ENCODE data around the gene TMEM52B. TPM values are rescaled to one million over a fixed set of nuclear protein-coding genes. Genes with fewer than 3 reads are reported as not detected.

TMEM52B gene
- total RNA-seq, 2 experiments from 2014 or later, result not detected

DNA sequence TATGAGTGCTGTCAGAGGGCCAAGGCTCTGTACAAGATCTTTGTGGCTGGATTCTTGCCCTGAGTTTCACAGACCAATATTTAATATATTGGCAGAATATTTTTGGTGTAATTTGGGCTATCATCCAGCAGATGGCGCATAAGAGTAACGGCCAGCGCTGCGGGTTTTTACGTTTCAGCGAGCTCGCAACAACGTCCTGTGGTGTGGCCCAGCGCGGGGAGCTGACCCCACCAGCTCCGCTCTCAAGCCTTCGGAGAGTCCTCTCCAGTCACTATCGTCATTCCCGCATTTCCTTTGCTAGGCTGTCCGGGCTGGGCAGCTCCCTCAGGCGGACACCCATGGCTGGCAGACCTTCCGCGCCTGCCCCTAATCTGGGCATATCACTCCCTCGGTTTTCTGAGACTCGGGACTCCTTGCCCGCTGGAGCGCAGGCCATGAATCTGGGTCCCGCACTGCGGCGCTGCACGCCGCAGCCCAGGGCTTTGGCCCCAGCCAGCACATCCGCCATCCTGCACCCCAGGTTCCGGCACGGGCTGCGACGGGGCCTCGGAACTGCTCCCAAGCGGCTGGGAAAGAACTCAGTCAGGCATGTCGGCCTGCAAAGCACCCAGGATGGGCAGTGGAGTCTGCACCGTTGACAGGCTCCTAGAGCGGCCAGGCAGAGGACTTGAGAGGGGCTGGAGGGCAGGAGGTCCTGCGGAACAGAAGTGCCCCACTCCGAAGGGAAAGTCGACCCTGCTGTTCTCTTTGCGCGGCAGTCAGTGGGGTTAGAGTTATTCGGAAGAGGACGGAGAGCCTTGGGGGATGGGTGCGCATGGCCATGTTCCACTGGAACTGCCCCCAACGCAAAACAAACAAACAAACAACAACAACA, 25.3 kb upstream of the TMEM52B start:
- peaks cover 12% of the 10 kb centered on the region for H3K4me1 Mint-ChIP-seq (ENCODE audit: low read depth)
- intact Hi-C loops (cut with micrococcal nuclease), result loop anchor here (1.0 to 2.0 kb wide), 4 partner anchors 37 to 409 kb away; partner anchors contain the start of gene GABARAPL1
- no peaks in the 10 kb centered on the region for H3K36me3 Mint-ChIP-seq
- ChIA-PET CTCF (interaction anchor here (0.6 to 2.5 kb wide), 38 partner anchors 8 to 621 kb away, joined by 3 to 20 read pairs (median 4); partner anchors contain the start of genes CLEC12B and OLR1), POLR2A (no interaction called here)
- H3K27ac Mint-ChIP-seq, result no peak overlapping the region
- H3K9me3 Mint-ChIP-seq, result no peaks in the 10 kb centered on the region
- H3K4me3 Mint-ChIP-seq, result peak overlapping the region; percentile 81
- peak; percentile 62 for DNase-seq
- H3K27me3 Mint-ChIP-seq, result peaks cover 26% of the 10 kb centered on the region

- H3K4me1 Mint-ChIP-seq (ENCODE audit: low read depth), result peaks cover 9% of the 10 kb centered on the region
- H3K36me3 Mint-ChIP-seq, result no peaks in the 10 kb centered on the region
- CTCF ChIA-PET, result interaction anchor here (0.6 to 1.1 kb wide), 7 partner anchors 10 to 620 kb away, joined by 3 to 5 read pairs (median 3); no protein-coding TSS in a partner anchor
- no peak overlapping the region for H3K27ac Mint-ChIP-seq
- peaks cover 24% of the 10 kb centered on the region for H3K27me3 Mint-ChIP-seq
- DNase-seq, result no peak
- peak overlapping the region; percentile 81 for H3K4me3 Mint-ChIP-seq
- intact Hi-C loops (cut with micrococcal nuclease), result no loop called here
- no peaks in the 10 kb centered on the region for H3K9me3 Mint-ChIP-seq
- POLR2A ChIA-PET, result no interaction called here
These were observed 24.7 kb upstream of the TMEM52B start for GRCh38 chr12:10154145-10154496.

DNA sequence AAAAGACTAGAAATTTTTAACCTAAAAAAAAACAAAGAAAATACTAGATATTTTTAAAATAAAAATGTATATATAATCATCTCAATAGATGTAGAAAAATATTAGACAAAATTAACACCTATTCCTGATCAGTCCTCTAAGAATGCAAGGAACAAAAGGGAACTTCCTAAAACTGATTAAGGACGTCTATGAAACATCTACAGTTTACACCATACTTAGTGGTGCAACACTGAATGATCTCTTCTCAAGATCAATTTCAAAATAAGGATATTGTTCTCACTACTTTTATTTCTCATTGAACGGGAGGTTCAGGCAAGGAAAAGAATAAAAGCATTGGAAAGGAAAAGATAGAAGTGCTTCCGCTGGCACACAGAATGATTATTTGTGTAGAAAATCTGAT, 22.9 kb upstream of the TMEM52B start:
- Mint-ChIP-seq H3K9me3 (no peaks in the 10 kb centered on the region), H3K27ac (no peak overlapping the region), H3K4me3 (no peak overlapping the region), H3K4me1 (ENCODE audit: low read depth) (peaks cover 9% of the 10 kb centered on the region), H3K27me3 (peaks cover 22% of the 10 kb centered on the region), H3K36me3 (no peaks in the 10 kb centered on the region)
- intact Hi-C loops (cut with micrococcal nuclease), result no loop called here
- ChIA-PET POLR2A (no interaction called here), CTCF (interaction anchor here (0.6 to 1.9 kb wide), 3 partner anchors 34 to 1033 kb away, joined by 3 to 6 read pairs (median 4); no protein-coding TSS in a partner anchor)
- no peak for DNase-seq

DNA sequence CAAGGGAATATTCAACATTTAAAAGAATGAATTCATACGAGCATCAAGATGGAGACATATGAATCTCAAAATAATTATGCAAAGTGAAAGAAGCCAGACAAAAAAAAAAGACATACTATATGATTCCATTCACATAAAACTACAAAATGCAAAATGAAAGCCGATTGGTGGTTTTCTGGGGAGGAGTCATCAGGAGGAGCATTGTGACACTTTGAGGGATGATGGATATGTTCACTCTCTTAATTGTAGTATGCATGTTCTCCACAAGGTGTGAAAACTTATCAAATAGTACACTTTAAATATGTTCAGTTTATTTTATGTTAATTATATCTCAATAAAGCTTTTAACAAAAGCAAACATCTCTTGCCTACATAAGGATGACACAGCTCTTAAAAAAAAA, 20.4 kb upstream of the TMEM52B start:
- Mint-ChIP-seq H3K27me3 (peaks cover 16% of the 10 kb centered on the region), H3K4me3 (no peak overlapping the region), H3K4me1 (ENCODE audit: low read depth) (peaks cover 6% of the 10 kb centered on the region), H3K27ac (no peak overlapping the region), H3K36me3 (no peaks in the 10 kb centered on the region), H3K9me3 (no peaks in the 10 kb centered on the region)
- intact Hi-C loops (cut with micrococcal nuclease), result no loop called here
- CTCF ChIA-PET, result no interaction called here
- POLR2A ChIA-PET, result no interaction called here
- no peak for DNase-seq

- H3K27ac Mint-ChIP-seq, result no peak overlapping the region
- POLR2A ChIA-PET, result no interaction called here
These were observed 19.6 kb upstream of the TMEM52B start for GRCh38 chr12:10159280-10159679.

DNA sequence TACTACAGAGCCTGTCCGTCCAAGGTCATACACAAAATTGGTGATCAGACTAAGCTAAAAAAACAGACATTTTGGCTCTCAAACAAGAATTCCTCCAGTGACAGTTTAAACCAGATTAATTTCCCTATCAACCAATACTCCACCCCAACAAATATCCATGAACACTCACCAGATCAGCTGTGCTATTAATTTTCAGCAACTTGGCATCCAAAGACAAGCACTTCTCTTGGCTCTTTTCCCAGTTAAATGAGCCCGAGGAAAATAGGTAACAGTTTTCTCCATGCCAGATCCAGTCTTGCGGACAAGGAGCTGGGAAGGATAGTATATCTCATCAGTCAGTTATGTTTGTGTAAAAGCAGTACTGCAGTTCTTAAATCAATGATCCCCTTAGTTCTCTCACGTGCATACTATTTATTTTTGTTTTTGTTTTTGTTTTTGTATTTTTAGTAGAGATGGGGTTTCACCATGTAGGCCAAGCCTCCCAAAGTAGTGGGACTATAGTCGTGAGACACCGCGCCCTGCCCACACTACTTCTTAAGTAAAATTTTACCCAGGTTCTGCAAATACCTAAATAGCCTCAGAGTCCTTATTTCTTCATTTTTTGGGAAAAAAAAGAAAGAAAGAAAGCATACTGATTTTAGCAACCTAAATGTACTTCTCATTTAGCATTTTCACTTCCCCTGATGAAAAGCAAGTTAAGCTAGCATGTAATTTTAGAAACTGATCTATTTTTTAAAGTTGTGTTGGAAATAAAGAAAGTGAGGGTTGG, 18.0 kb upstream of the TMEM52B start:
- Mint-ChIP-seq H3K4me1 (ENCODE audit: low read depth) (no peaks in the 10 kb centered on the region), H3K27ac (no peak overlapping the region), H3K36me3 (no peaks in the 10 kb centered on the region), H3K4me3 (no peak overlapping the region), H3K27me3 (peaks cover 6% of the 10 kb centered on the region), H3K9me3 (no peaks in the 10 kb centered on the region)
- intact Hi-C loops (cut with micrococcal nuclease), result no loop called here
- ChIA-PET POLR2A (interaction anchor here (0.5 kb wide), 1 partner anchor 30 kb away, joined by 3 read pairs; no protein-coding TSS in a partner anchor), CTCF (interaction anchor here (1.0 to 1.9 kb wide), 2 partner anchors 8 to 29 kb away, joined by 3 to 6 read pairs; no protein-coding TSS in a partner anchor)
- DNase-seq, result no peak

More at GRCh38 chr12:10159280-10159679, 19.6 kb upstream of the TMEM52B start:
- Mint-ChIP-seq H3K4me3 (no peak overlapping the region), H3K36me3 (no peaks in the 10 kb centered on the region), H3K9me3 (no peaks in the 10 kb centered on the region), H3K4me1 (ENCODE audit: low read depth) (peaks cover under 1% of the 10 kb centered on the region), H3K27me3 (peaks cover 8% of the 10 kb centered on the region)
- CTCF ChIA-PET, result no interaction called here
- no peak for DNase-seq
- intact Hi-C loops (cut with micrococcal nuclease), result no loop called here

GRCh38 chr12:10163084-10163483, 15.7 kb upstream of the TMEM52B start:
- CTCF ChIA-PET, result no interaction called here
- POLR2A ChIA-PET, result no interaction called here
- intact Hi-C loops (cut with micrococcal nuclease), result no loop called here
- Mint-ChIP-seq H3K27ac (no peak overlapping the region), H3K9me3 (no peaks in the 10 kb centered on the region), H3K4me3 (no peak overlapping the region), H3K4me1 (ENCODE audit: low read depth) (no peaks in the 10 kb centered on the region), H3K27me3 (peaks cover 4% of the 10 kb centered on the region), H3K36me3 (no peaks in the 10 kb centered on the region)
- no peak for DNase-seq

- no peaks in the 10 kb centered on the region for H3K9me3 Mint-ChIP-seq
- POLR2A ChIA-PET, result no interaction called here
- no peak overlapping the region for H3K27ac Mint-ChIP-seq
- H3K27me3 Mint-ChIP-seq, result peaks cover 2% of the 10 kb centered on the region
- intact Hi-C loops (cut with micrococcal nuclease), result no loop called here
- DNase-seq, result no peak
- CTCF ChIA-PET, result interaction anchor here (1.4 kb wide), 1 partner anchor 12 kb away, joined by 3 read pairs; no protein-coding TSS in a partner anchor
- H3K4me1 Mint-ChIP-seq (ENCODE audit: low read depth), result no peaks in the 10 kb centered on the region
- H3K4me3 Mint-ChIP-seq, result no peak overlapping the region
- H3K36me3 Mint-ChIP-seq, result no peaks in the 10 kb centered on the region
These were observed 13.4 kb upstream of the TMEM52B start for GRCh38 chr12:10165421-10165820.

- no peaks in the 10 kb centered on the region for H3K4me1 Mint-ChIP-seq (ENCODE audit: low read depth)
- ChIA-PET CTCF (no interaction called here), POLR2A (no interaction called here)
- intact Hi-C loops (cut with micrococcal nuclease), result no loop called here
- H3K27me3 Mint-ChIP-seq, result peaks cover 10% of the 10 kb centered on the region
- no peak for DNase-seq
- H3K4me3 Mint-ChIP-seq, result no peak overlapping the region
- no peak overlapping the region for H3K27ac Mint-ChIP-seq
- no peaks in the 10 kb centered on the region for H3K9me3 Mint-ChIP-seq
- no peaks in the 10 kb centered on the region for H3K36me3 Mint-ChIP-seq
These were observed 11.2 kb upstream of the TMEM52B start for GRCh38 chr12:10167599-10167998.

DNA sequence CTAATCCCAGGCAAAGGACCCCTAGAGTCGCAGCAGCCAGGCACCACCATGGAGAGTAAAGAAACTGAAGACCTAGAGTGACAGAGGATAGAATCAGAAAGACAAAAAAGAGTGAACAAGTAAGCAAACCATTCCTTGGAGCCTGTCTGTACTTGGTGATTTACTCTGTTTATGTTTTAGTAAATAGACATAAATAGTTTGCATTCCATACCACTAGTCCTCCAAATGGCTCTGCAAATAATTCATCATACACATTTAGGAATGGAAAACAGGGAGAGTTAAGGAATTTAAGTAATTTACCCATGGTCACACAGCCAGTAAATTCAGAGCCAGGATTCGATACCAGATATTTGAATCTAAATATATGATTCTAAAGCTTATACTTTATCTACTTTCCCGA, 9.7 kb upstream of the TMEM52B start:
- intact Hi-C loops (cut with micrococcal nuclease), result no loop called here
- H3K27ac Mint-ChIP-seq, result no peak overlapping the region
- no peaks in the 10 kb centered on the region for H3K36me3 Mint-ChIP-seq
- H3K27me3 Mint-ChIP-seq, result peaks cover 11% of the 10 kb centered on the region
- ChIA-PET POLR2A (interaction anchor here (0.7 kb wide), 1 partner anchor 238 kb away, joined by 3 read pairs; no protein-coding TSS in a partner anchor), CTCF (interaction anchor here (1.0 kb wide), 1 partner anchor 16 kb away, joined by 8 read pairs; no protein-coding TSS in a partner anchor)
- H3K4me1 Mint-ChIP-seq (ENCODE audit: low read depth), result no peaks in the 10 kb centered on the region
- H3K9me3 Mint-ChIP-seq, result no peaks in the 10 kb centered on the region
- H3K4me3 Mint-ChIP-seq, result no peak overlapping the region
- DNase-seq, result no peak

- Mint-ChIP-seq H3K36me3 (no peaks in the 10 kb centered on the region), H3K9me3 (no peaks in the 10 kb centered on the region), H3K4me1 (ENCODE audit: low read depth) (no peaks in the 10 kb centered on the region), H3K4me3 (no peak overlapping the region), H3K27me3 (peaks cover 13% of the 10 kb centered on the region), H3K27ac (no peak overlapping the region)
- intact Hi-C loops (cut with micrococcal nuclease), result no loop called here
- CTCF ChIA-PET, result interaction anchor here (1.0 to 1.4 kb wide), 2 partner anchors 17 to 21 kb away, joined by 8 read pairs; no protein-coding TSS in a partner anchor
- POLR2A ChIA-PET, result no interaction called here
- no peak for DNase-seq
These were observed 8.6 kb upstream of the TMEM52B start for GRCh38 chr12:10170216-10170615.

Data from activated CD4-positive, alpha-beta memory T cell treated with anti-CD3 and anti-CD28 coated beads for 36 hours (primary cell).